Fibroblast of skin of left biceps (primary cell): ENCODE results near the gene CALCOCO1.
"Not testable (repeated sequence)": the region's sequence is repeated elsewhere in the genome, so short reads cannot be mapped to it uniquely, and the experiment has no call there.

Source experiments
- DNase-seq, 2 experiments: peaks; one replicate each; pipeline ENCODE4 v3.0.0-alpha.2; 2013; ENCODE audit warnings: low read depth in 2 of 2

Gene CALCOCO1, protein sequence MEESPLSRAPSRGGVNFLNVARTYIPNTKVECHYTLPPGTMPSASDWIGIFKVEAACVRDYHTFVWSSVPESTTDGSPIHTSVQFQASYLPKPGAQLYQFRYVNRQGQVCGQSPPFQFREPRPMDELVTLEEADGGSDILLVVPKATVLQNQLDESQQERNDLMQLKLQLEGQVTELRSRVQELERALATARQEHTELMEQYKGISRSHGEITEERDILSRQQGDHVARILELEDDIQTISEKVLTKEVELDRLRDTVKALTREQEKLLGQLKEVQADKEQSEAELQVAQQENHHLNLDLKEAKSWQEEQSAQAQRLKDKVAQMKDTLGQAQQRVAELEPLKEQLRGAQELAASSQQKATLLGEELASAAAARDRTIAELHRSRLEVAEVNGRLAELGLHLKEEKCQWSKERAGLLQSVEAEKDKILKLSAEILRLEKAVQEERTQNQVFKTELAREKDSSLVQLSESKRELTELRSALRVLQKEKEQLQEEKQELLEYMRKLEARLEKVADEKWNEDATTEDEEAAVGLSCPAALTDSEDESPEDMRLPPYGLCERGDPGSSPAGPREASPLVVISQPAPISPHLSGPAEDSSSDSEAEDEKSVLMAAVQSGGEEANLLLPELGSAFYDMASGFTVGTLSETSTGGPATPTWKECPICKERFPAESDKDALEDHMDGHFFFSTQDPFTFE

DNA sequence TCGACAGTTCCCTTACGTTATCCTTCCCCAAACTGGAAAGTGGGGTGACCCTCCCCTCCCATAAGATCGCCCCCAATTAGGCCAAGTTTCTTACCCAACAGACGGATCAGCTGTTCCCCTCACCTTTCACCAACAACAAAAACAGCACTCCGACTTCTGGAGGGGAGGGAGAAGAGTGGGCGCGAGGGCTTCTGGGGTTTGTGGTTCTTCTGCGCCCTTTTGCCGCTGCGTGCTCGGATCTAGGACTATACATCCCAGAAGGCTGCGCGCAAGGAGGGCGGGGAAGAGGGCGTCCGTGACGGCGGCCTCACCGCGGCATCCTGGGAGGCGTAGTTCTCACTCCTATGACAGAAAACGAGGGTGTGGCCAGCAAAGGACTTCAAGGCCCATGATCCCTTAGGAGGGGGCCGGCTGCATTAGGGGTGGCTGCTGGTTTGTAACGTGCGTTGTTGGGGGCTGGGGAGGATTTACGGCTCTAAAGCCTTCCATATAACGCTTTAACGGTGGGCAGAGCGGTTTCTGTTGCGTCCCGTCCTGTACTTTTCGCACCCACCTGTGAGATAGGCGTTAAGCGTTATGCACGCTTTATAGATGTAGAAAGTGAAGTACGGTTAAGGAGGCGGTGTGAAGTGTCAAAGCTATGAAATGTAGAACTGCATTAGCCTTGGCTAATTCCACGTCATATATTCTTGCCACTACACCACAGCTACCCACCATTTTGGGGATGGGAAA is at the start of gene CALCOCO1:
Gene CALCOCO1, minus strand, starts transcription at position 143 of the 732 bp plus-strand sequence. CDS start 2,210 bp downstream, outside the sequence.
- DNase-seq, result peak; percentile 91 to 93

GRCh38 chr12:53776872-53777271 is 49.6 kb upstream of the CALCOCO1 start:
- no peak for DNase-seq

DNA sequence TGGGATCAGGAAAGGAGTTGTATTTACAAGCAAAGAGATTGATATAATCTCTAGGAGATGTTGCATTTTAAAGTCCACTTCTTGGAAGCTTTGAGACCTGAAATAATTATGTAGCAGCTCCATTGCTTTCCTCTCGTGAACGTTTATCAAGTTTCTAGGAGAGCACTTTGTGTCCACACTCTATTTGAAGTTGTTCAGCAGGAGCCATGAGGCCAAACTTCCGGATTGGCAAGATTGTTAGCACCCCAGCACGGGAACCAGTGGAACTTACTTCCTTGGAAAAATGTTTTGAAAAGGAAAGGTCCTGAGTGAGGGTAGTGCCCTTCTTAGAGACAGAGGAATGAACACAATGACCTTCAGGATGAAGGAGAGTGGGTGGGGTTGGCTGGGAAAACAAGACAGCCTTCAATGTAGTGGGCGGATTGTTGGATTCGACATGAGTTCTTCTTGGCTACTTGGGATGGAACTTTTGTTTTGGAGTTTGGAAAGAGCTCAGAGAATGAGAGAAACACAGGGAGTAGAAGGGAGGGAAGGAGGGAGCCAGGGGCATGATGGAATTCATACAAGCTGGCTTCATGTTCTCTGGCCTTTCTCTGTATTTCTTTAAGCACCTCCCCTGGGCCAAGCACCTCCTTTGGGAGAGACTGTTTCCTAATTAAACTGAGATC is 48.4 kb upstream of the CALCOCO1 start:
- no peak for DNase-seq

DNA sequence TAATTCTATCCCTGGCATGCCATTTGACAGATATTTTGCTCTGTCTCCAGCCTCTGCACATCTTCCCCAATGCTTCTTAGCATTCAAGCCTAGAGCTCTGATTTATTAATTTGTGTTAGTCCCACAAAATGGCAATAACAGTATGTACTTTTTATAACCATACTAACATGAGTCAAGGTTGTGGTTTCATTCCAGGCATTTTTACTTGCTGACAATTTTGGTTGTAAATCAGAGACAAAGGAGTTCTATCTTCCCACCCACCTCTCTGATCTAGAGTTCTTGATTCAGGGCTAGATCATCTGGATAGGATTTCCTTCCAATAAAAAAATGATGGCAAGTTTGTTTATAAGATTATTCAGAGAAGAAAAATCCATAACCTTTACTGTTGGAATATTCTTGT is 43.0 kb upstream of the CALCOCO1 start:
- peak; percentile 91 to 93 for DNase-seq

DNA sequence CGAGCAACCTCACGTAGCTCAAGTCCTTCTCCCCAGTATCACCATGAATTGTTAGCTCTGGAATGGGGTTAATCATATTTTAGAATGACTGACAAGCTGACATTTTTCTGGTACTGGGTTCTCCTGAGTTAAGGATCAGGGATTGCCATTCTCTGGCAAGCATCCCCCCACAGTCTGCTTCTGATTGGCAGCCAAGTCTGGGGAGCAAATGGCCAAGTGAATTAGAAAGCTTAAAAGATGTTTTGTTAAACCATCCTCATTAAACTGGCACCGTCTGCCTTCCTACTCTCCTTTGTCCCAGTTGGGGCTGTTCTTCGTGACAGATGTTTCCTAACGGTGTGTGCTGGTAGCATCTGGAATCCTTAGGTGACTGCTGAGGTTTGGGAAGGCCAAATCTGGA is 41.7 kb upstream of the CALCOCO1 start:
- DNase-seq, result no peak

DNA sequence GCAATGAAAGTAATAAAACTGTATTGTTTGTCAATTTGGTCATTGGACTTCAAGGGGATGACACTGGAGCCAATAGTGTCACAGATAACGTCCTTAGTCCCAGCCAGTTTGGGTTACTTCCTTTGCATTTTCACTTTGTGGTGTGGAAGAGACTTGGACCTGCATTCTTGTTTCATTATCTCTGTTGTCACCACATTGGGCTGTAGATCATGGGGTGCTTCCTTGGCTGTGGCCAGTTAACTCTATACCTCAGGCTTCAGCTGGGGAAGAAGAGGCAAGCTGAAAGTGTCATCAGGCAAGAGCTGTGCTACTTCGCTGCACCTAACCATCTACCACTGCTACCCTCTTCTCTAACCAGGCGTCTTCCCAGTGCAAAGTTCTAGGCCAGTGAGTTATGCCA is 39.6 kb upstream of the CALCOCO1 start:
- no peak for DNase-seq

- no peak for DNase-seq
Observed at GRCh38 chr12:53765891-53766290, 38.6 kb upstream of the CALCOCO1 start.

GRCh38 chr12:53764615-53765014 is 37.4 kb upstream of the CALCOCO1 start:
- DNase-seq, result no peak

DNA sequence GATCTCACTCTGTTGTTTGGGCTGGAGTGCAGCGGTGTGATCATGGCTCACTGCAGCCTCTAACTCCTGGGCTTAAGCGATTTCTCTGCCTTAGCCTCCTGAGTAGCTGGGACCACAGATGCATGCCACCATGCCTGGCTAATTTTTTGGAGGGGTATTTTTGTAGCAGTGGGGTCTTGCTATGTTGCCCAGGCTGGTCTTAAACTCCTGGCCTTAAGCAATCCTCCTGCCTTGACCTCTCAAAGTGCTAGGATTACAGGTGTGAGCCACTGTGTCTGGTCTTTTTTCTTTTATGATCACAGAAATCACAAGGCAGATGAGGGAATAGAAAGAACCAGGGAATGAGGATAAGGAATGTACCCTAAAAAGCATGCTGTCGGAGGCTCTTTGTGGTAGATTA is 35.5 kb upstream of the CALCOCO1 start:
- DNase-seq, result not testable (repeated sequence)

DNA sequence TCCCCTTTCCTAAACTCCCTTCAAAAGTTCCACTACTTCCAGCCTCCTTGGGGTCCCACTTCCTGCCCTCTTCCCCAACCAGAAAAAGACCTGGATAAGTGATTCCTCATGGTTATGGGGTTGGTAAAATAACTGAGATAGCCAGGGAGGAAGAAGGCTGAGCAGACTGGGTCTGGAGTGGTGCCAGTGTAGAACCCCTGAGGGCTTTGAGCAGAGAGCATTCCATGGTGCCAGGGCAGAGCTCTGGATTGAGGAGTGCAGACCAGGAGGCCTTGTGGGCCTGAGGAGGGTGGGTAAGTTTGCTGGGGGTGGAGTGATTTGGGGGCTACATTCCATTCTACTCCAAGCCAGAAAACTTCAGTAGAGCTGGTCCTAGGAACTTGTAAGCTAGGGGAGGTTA is 34.1 kb upstream of the CALCOCO1 start:
- no peak for DNase-seq

DNA sequence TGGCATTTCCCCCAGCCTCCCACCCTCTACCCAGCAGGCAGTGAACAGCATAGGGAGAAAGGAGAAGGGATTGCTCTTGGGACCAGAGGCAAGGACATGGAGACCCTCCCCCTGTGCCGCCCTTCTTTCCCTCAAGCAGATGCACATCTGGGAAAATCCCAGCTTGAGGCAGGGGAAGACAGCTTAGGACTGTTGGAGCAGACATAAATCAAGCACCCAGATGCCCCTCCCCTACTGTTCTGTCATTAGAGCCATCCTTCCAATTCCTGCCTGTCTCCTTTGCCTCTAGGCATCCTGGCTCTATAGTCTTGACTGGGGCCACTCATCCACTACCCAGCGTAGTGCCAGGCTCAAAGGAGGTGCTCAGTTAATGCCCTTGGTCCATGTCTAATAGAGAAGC is 32.0 kb upstream of the CALCOCO1 start:
- no peak for DNase-seq

DNA sequence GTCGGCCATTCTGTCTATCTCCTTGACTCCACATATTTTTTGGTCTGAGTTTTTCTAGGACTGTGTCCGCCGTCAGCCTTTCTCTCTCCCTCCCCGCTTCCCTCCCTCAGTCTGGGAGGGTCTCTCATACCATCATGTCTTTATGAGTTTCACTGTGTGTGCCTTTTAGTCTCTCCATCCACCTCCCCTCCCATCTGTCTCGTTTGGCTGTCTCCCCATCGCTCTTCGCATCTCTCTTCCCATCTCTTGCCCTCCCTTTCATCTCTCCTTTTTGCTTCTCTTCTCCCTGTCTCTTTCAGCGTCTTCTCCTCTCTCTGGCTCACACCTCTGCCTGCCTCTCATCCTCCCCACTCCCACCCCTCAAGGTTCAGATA is 31.5 kb upstream of the CALCOCO1 start:
- DNase-seq, result no peak

DNA sequence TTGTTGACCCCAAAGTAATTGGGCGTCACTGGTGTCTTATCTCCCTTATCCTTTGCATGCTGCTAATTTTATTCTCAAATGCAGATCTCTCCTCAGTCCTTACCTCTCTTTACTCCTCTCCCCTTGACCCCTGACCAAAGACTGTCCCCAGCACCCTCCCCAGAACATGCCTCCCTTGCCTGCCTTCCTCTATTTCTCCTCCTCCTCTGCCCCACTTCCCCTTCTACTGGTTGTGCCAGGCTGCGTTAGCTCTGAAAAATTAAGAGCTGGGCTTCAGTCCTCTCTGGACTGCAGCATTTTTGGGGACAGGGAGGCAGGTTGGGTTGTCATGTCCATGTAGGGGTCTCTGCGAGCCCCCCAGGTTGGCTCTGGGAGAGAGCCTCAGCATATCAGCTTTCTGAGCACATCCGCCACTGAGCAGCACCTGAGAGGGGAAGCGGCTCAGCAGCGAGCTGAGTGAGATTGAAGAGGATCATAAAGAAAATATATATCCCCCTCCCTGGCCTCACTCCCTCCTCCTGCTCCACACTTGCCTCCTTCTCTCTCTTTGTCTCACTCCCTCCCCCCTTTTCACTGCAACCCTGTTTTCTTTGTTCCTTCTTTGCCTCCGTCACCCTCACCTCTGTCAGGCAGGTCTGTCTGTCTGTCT is 31.0 kb upstream of the CALCOCO1 start:
- DNase-seq, result no peak

DNA sequence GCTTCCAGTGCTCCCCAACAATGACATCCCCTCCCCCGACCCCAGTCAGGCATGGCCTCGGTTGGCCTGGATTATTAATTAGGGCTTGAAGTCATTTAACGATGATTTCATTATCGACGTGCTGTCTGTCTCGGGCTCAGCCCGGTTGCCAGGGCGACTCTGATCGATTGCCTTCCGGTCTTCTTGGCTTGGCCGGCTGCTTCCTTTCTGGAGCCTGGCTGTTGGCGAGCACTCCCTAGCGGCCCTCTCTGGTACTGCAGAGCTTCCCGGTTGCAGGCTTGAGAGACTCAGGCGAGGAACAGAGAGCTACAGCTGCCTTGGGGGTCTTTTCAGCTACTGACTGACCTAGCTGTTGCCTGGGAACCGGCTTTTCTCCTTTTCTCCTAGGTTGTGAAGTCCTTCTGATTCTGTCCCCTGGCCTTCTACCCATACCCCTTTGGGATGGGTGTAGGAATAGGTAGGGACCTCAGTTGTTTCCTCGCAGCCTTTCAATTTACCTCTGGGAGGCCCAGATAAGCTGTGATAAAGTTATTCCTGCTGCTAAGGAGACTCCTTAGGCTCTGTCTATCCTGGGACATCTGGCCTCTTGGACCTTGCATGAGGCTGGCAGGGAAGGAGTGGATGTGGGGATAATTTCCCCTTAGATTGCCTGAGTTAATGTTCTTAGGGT is 30.0 kb upstream of the CALCOCO1 start:
- DNase-seq, result no peak

DNA sequence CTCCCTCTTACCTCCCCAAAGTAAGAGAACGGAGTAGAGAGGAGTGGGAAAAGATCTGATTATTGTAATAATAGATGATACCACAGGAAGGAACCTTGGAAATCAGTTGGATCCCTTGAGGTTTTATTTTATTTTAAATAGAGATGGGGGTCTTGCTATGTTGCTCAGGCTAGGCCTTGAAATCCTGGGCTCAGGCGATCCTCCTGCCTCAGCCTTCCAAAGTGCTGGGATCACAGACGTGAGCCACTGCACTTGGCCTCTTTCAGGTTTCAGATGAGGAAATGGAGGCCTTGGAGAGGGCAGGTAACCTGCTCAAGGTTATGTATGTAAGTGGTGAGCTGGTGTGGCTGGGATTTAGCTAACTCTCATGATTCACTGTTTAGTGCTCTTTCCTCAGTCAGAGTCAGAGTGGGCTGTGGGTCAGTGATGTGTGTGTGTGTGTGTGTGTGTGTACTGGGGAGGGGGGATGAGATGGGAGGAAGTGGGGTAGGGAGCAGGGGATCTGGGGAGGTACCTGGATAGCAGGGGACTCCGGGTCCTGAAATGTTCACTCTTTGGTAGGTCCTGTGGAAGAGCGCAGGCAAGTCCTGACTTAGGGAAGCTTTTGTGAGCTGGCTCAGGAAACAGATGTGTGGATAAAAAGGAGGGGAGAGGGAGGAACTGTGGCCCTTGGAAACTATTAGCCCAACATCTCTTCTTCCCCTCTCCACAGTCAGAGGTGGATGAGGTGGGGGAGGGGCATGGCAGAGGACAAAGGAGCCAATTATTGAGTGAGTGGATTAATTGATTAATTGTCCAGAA is 29.2 kb upstream of the CALCOCO1 start:
- no peak for DNase-seq

- no peak for DNase-seq
Observed at GRCh38 chr12:53755893-53756292, 28.6 kb upstream of the CALCOCO1 start.

GRCh38 chr12:53755451-53755891 is 28.2 kb upstream of the CALCOCO1 start:
- no peak for DNase-seq

GRCh38 chr12:53754633-53755264 is 27.5 kb upstream of the CALCOCO1 start:
- DNase-seq, result no peak

DNA sequence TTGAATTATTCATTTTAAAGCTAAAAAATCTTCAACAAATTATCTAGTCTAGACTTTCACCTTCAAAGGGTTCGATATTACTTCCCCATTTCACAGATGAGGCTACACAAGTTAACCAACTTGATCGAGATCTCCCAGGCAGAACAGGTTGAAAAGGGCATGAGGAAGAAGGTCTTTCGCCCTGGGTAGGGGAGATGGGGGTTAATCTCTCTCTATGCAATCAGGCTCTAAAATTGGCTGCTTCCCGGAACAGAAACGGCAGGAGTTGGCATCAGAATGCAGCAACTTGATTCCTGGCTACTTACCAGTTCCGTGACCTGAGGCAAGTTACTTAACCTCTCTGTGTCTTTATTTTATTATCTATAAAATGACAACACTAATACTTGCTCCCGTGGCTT is 26.9 kb upstream of the CALCOCO1 start:
- no peak for DNase-seq

DNA sequence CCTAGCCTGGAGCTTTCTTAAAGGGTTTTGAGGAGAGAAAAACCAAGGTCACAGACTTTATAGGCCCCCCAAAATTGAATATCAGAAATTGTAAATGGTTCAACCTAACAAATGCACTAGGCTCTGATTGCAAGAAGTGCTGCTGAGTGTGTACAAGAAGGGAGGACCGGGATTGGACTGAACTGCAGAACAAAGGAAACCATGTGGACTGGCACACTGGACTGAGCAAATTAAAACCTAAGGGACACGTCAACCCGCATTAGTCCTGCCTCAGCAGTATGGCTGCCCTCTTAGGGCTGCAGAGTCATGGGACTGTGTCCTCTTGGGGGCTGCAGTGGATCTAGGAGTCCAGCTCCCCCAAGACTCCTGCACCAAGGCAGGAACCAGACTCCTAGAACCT is 25.4 kb upstream of the CALCOCO1 start:
- DNase-seq, result no peak
